ENCODE measurements around the gene DSCAML1.

DSCAML1 gene

DNA sequence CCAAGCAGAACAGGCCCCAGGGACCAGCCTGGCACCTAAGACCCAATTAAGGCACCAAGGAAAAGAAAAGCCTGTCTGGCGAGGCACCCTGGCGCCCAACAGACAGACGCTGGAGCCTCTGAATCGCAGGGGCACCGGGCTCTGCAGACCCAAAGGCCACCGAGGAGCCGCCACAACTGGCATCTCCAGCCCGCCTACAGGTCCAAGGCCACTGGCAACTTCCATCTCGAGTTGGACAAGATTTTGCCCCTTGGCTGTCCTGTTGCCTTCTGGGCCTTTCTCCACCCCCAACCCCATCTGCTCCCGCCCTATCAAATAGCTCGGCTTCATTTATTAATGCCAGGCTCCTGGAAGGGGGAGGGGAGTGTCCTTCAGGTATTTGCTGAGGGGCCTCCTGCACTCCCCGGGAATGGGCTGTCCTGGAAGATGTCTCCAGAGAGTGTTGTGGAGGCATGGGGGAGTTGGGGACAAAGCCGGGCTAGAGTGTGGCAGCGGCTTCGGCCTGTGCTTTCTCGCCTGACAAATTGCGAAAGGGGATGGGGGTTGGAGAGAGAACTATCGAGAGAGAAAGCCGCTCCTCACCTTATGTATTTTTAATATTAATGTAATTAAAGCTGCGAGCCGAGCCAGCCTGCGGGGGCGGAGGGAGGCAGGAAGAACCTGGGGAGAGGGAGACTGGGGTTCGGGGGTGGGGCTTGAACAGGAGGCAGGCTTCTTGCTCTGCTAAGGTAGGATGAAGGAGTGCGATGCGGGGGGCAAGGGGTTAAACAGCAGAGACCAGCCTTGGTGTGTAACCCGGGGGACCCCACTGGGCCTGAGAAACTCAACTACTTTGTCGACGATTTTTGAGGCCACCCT lies 2.0 kb downstream of the DSCAML1 start:
- Histone ChIP-seq H3K4me3 (ENCODE audit: low read length) (no peak overlapping the region), H3K4me1 (ENCODE audit: low read length) (no peaks in the 10 kb centered on the region), H3K79me2 (ENCODE audit: low read length) (no peaks in the 10 kb centered on the region), H3K4me2 (ENCODE audit: low read length) (no peak overlapping the region), H3K9me3 (ENCODE audit: insufficient read depth, low read length) (no peaks in the 10 kb centered on the region), H4K20me1 (ENCODE audit: insufficient read depth, low read length) (no peaks in the 10 kb centered on the region), H3K27me3 (ENCODE audit: low read depth, low read length) (peaks cover 15% of the 10 kb centered on the region), H3K36me3 (replicated peaks; ENCODE audit: low read depth, low read length) (no peaks in the 10 kb centered on the region), H3K27ac (ENCODE audit: low read length) (no peak overlapping the region), H2AFZ (ENCODE audit: low read depth, low read length) (no peak overlapping the region), H3K9ac (ENCODE audit: low read length) (no peak overlapping the region)
- TF ChIP-seq EZH2phosphoT487 (IDR thresholded peaks at IDR 0.05; ENCODE audit: low read depth): no peak
- TF ChIP-seq, protein P1, sequence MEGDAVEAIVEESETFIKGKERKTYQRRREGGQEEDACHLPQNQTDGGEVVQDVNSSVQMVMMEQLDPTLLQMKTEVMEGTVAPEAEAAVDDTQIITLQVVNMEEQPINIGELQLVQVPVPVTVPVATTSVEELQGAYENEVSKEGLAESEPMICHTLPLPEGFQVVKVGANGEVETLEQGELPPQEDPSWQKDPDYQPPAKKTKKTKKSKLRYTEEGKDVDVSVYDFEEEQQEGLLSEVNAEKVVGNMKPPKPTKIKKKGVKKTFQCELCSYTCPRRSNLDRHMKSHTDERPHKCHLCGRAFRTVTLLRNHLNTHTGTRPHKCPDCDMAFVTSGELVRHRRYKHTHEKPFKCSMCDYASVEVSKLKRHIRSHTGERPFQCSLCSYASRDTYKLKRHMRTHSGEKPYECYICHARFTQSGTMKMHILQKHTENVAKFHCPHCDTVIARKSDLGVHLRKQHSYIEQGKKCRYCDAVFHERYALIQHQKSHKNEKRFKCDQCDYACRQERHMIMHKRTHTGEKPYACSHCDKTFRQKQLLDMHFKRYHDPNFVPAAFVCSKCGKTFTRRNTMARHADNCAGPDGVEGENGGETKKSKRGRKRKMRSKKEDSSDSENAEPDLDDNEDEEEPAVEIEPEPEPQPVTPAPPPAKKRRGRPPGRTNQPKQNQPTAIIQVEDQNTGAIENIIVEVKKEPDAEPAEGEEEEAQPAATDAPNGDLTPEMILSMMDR (IDR thresholded peaks at IDR 0.05; ENCODE audit: low read depth, low read length): no peak

DNA sequence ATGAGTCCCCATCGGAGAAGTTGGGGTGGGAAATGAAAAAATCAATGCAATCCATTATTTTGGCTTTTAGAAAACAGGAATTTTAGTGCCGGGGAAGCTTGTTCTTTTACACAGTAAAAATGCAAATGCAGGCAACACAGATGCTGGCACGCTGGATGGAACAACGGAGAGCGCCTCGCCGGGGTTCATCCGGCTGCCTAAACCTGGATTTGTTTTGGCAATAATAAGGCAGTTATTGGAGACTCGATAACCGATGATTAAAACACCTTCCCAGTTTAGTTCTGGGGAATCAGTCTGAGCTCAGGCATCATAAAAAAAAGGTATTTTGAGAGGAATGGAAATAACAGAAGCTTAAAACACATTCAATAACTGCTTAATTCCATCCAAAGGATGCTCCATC lies 2.9 kb downstream of the DSCAML1 start:
- Histone ChIP-seq H3K27me3 (ENCODE audit: low read depth, low read length) (peaks cover 24% of the 10 kb centered on the region), H4K20me1 (ENCODE audit: insufficient read depth, low read length) (no peaks in the 10 kb centered on the region), H3K9me3 (ENCODE audit: insufficient read depth, low read length) (no peaks in the 10 kb centered on the region), H3K79me2 (ENCODE audit: low read length) (no peaks in the 10 kb centered on the region), H3K4me1 (ENCODE audit: low read length) (no peaks in the 10 kb centered on the region), H3K4me2 (ENCODE audit: low read length) (no peak overlapping the region), H3K27ac (ENCODE audit: low read length) (no peak overlapping the region), H2AFZ (ENCODE audit: low read depth, low read length) (no peak overlapping the region), H3K9ac (ENCODE audit: low read length) (no peak overlapping the region), H3K4me3 (ENCODE audit: low read length) (no peak overlapping the region), H3K36me3 (replicated peaks; ENCODE audit: low read depth, low read length) (no peaks in the 10 kb centered on the region)
- TF ChIP-seq, protein P1 (IDR thresholded peaks at IDR 0.05; ENCODE audit: low read depth, low read length): no peak
- TF ChIP-seq EZH2phosphoT487 (IDR thresholded peaks at IDR 0.05; ENCODE audit: low read depth): no peak

DNA sequence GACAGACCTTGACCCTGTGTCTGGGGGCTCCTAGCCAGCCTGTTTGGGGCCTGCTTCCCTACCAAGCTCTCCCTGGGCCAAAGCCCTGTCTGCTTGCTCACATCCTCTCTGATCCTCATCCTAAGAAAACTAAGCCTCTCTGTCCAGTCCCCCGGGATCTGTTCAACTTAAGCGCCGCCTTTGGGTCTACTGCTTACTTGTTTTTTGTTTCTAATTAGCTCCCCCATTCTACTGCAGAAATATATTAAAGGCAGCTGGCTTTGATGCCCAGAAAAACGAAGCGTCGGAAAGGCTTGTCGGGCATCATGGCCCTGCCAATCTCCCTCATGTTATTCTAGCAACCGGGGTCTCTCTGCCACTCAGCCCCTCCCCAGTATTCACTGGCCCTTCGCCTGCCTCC lies 3.4 kb downstream of the DSCAML1 start:
- H3K4me1 ChIP-seq (ENCODE audit: low read length): no peaks in the 10 kb centered on the region
- H3K27ac ChIP-seq (ENCODE audit: low read length): no peak overlapping the region
- no peak overlapping the region for H3K4me3 ChIP-seq (ENCODE audit: low read length)
- no peak overlapping the region for H3K9ac ChIP-seq (ENCODE audit: low read length)
- no peaks in the 10 kb centered on the region for H3K9me3 ChIP-seq (ENCODE audit: insufficient read depth, low read length)
- H4K20me1 ChIP-seq (ENCODE audit: insufficient read depth, low read length): no peaks in the 10 kb centered on the region
- peaks cover 27% of the 10 kb centered on the region for H3K27me3 ChIP-seq (ENCODE audit: low read depth, low read length)
- H3K79me2 ChIP-seq (ENCODE audit: low read length): no peaks in the 10 kb centered on the region
- H3K4me2 ChIP-seq (ENCODE audit: low read length): no peak overlapping the region
- TF ChIP-seq, protein P1 (IDR thresholded peaks at IDR 0.05; ENCODE audit: low read depth, low read length): no peak
- TF ChIP-seq EZH2phosphoT487 (IDR thresholded peaks at IDR 0.05; ENCODE audit: low read depth): no peak
- H3K36me3 ChIP-seq (replicated peaks; ENCODE audit: low read depth, low read length): no peaks in the 10 kb centered on the region
- H2AFZ ChIP-seq (ENCODE audit: low read depth, low read length): no peak overlapping the region

DNA sequence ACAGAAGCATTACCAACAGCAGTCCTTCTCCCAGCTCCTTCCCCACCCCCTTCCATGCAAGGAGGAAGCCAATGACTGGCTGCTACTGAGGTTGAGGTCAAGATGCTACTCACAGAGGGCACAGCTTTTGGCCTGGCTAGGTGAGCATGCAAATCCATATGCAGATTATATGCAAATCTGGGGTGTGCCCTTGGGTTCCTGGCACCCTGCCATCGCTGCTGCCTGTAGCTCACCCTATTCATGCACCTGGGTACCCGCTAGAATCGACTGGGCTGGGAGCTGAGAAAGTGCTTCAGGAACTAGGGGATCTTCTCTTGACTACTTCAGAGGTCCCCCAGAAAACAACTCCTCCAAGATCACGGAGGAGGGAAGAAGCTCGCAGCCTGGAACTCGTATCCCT lies 4.0 kb downstream of the DSCAML1 start:
- Histone ChIP-seq H3K27me3 (ENCODE audit: low read depth, low read length) (peaks cover 27% of the 10 kb centered on the region), H3K4me1 (ENCODE audit: low read length) (no peaks in the 10 kb centered on the region), H3K9me3 (ENCODE audit: insufficient read depth, low read length) (no peaks in the 10 kb centered on the region)

More for the DNA sequence above, 4.0 kb downstream of the DSCAML1 start:
- Histone ChIP-seq H3K36me3 (replicated peaks; ENCODE audit: low read depth, low read length) (no peaks in the 10 kb centered on the region), H2AFZ (ENCODE audit: low read depth, low read length) (no peak overlapping the region), H3K79me2 (ENCODE audit: low read length) (no peaks in the 10 kb centered on the region), H4K20me1 (ENCODE audit: insufficient read depth, low read length) (no peaks in the 10 kb centered on the region), H3K9ac (ENCODE audit: low read length) (no peak overlapping the region), H3K4me3 (ENCODE audit: low read length) (no peak overlapping the region), H3K4me2 (ENCODE audit: low read length) (no peak overlapping the region), H3K27ac (ENCODE audit: low read length) (no peak overlapping the region)
- TF ChIP-seq, protein P1 (IDR thresholded peaks at IDR 0.05; ENCODE audit: low read depth, low read length): no peak
- TF ChIP-seq EZH2phosphoT487 (IDR thresholded peaks at IDR 0.05; ENCODE audit: low read depth): no peak
